RWPE2 (cell line): ENCODE data around the gene NT5DC4.
"Not testable (repeated sequence)": the region's sequence is repeated elsewhere in the genome, so short reads cannot be mapped to it uniquely, and the experiment has no call there.

Experiments
- ATAC-seq: fragments of 200-7000 bp; cut with Tn5 transposase; 3 replicates; pipeline ENCODE4 v1.9.1; 2021; ENCODE audit warnings: low read depth
- DNase-seq: peaks from one replicate; pipeline ENCODE4 v3.0.0-alpha.2; 2020; ENCODE audit warnings: low spot score
- H3K27ac ChIP-seq: fragments of 450-650 bp; 2 replicates; pipeline ENCODE4 v1.5.1; 2017; ENCODE audit warnings: mild to moderate bottlenecking; ENCODE audit not compliant: poor library complexity, severe bottlenecking
- H3K27me3 ChIP-seq: fragments of 250-450 bp; sonication (Bioruptor Pico); 2 replicates; pipeline ENCODE4 v1.5.1; 2021; ENCODE audit warnings: mild to moderate bottlenecking, moderate library complexity; ENCODE audit not compliant: insufficient read depth, poor library complexity, severe bottlenecking
- H3K36me3 ChIP-seq: fragments of 250-450 bp; sonication (Bioruptor Pico); 2 replicates; pipeline ENCODE4 v1.5.1; 2020; ENCODE audit warnings: low read depth, mild to moderate bottlenecking, moderate library complexity
- H3K4me1 ChIP-seq: fragments of 250-450 bp; sonication (Bioruptor Pico); 2 replicates; pipeline ENCODE4 v1.5.1; 2021; ENCODE audit warnings: mild to moderate bottlenecking, moderate library complexity; ENCODE audit not compliant: insufficient read depth, poor library complexity, severe bottlenecking
- H3K4me3 ChIP-seq: fragments of 250-450 bp; sonication (Bioruptor Pico); 2 replicates; pipeline ENCODE4 v1.5.1; 2021; ENCODE audit warnings: mild to moderate bottlenecking, moderate library complexity; ENCODE audit not compliant: severe bottlenecking
- H3K9me3 ChIP-seq: fragments of 250-450 bp; sonication (Bioruptor Pico); 2 replicates; pipeline ENCODE4 v1.5.1; 2021; ENCODE audit warnings: mild to moderate bottlenecking, moderate library complexity; ENCODE audit not compliant: severe bottlenecking
- CTCF ChIP-seq: fragments of 450-650 bp; IDR thresholded peaks from one replicate; pipeline ENCODE4 v1.5.1; 2017; ENCODE audit warnings: mild to moderate bottlenecking, moderate library complexity; ENCODE audit not compliant: poor library complexity, severe bottlenecking

Gene NT5DC4

DNA sequence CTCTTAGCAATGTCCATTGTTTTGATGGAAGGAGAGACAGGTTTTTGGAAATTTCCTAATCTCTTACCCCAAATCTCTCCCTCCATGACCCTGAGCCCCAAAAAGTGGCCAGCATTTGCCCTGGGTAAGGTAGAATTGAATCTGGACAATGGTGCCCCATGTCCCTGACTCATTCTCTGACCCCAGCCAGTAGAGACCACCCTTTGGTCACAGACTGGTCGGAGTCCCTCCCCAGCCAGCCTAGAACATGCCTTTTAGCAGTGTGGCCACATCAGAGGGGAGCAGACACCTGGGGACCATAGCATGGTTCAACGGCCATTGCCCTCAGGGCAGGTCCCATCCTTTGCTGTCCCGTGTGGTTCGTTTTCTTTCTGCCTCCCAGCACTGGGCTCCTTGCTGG is 6.5 kb upstream of the NT5DC4 start:
- TF ChIP-seq CTCF = no peak
- Histone ChIP-seq H3K36me3 (no peaks in the 10 kb centered on the region), H3K27me3 (no peaks in the 10 kb centered on the region), H3K27ac (no peak overlapping the region), H3K9me3 (no peaks in the 10 kb centered on the region), H3K4me3 (no peak overlapping the region), H3K4me1 (no peaks in the 10 kb centered on the region)
- ATAC-seq = no peak
- no peak for DNase-seq

DNA sequence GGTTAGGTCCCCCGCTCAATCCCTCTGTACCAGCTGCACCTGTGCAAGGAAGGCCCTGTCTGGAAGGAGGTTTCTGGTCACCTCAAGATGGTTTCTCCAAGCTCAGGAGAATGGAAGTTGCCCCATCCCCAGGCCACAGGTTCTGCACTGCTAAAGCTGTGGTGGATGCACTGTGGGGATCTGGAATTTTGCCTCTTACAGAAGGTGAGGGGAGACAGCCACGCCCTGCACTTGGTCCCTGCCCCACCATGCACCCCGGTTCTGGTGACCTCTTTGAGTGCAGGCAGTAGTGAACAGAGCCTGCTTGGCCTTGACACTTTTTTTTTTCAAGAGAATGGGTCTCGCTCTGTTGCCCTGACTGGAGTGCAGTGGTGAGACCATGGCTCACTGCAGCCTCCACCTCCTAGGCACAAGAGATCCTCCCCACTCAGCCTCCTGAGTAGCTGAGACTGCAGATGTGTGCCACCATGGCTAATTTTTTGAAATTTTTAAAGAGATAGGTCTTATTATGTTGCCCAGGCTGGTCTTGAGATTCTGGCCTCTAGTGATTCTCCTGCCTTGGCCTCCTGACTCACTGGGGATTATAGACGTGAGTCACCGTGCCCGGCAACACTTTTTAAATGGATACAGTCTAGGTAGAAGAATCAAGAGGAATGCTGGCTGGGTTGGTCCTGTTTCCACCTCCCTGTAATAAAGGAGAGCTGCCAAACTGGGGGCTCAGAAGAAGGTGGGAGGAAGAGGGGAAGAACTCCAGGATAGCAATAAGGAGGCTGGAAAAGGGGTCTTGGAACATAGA is 5.8 kb upstream of the NT5DC4 start:
- TF ChIP-seq CTCF = no peak
- Histone ChIP-seq H3K36me3 (no peaks in the 10 kb centered on the region), H3K4me3 (no peak overlapping the region), H3K4me1 (no peaks in the 10 kb centered on the region), H3K9me3 (no peaks in the 10 kb centered on the region), H3K27me3 (no peaks in the 10 kb centered on the region), H3K27ac (no peak overlapping the region)
- DNase-seq (no peak), ATAC-seq (peak; percentile 97)

GRCh38 chr2:112716094-112716493 is 4.7 kb upstream of the NT5DC4 start:
- H3K27ac ChIP-seq, H3K27me3 ChIP-seq, H3K4me1 ChIP-seq, H3K4me3 ChIP-seq, ATAC-seq, H3K9me3 ChIP-seq, DNase-seq, H3K36me3 ChIP-seq: not testable (repeated sequence)

GRCh38 chr2:112716826-112717352 is 3.9 kb upstream of the NT5DC4 start:
- H3K36me3 ChIP-seq, H3K4me3 ChIP-seq, H3K4me1 ChIP-seq, H3K27ac ChIP-seq, H3K9me3 ChIP-seq, ATAC-seq, H3K27me3 ChIP-seq, DNase-seq: not testable (repeated sequence)

DNA sequence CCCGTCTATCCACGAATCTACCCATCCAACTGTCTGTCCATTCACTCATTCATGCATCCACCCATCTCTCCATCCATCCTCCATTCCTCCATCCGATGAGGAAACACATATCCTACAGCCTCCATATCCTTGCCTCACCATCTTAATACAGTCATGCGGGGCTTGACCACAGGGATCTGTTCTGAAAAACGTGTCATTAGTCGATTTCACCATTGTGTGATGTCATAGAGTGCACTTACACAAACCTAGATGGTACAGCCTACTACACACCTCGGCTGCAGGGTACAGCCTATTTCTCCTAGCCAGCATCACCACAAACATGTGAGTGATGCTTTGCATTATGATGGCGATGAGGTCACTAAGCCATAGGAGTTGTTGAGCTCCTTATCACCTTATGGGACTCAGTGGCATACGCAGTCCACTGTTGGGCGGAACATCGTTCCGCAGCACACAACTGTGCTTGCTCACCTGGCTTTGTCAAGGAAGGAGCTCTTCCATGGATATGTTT is 1.9 kb upstream of the NT5DC4 start:
- Histone ChIP-seq H3K4me1 (no peaks in the 10 kb centered on the region), H3K4me3 (no peak overlapping the region), H3K27me3 (no peaks in the 10 kb centered on the region), H3K9me3 (no peaks in the 10 kb centered on the region), H3K36me3 (no peaks in the 10 kb centered on the region), H3K27ac (no peak overlapping the region)
- no peak for TF ChIP-seq CTCF
- ATAC-seq (no peak), DNase-seq (no peak)
